H1 (cell line): ENCODE results near the gene PDK3. TPM values are rescaled to one million over a fixed set of nuclear protein-coding genes. Genes with fewer than 3 reads are reported as not detected.

ENCODE experiments used
- CTBP2 ChIP-seq: IDR thresholded peaks from 2 replicates; pipeline ENCODE4 v1.7.0; 2011; ENCODE audit warnings: borderline replicate concordance, mild to moderate bottlenecking, moderate library complexity, mixed read lengths, low read length; ENCODE audit not compliant: insufficient read depth, insufficient read length
- GTF2F1 ChIP-seq: IDR thresholded peaks from 2 replicates; pipeline ENCODE4 v1.6.1; 2012; ENCODE audit warnings: low read depth, low read length, improper control_type of control experiment, borderline replicate concordance
- polyA plus RNA-seq, 7 experiments: library from polyadenylated mRNA; depleted of rRNA in 3 of 7; stranded (reverse) in 5 of 7; unstranded in 2 of 7; fragments of >200 nt in 5 of 7; fragments of 200-250 nt in 2 of 7; gene quantifications; 1 replicate in 5 of 7; 2 replicates in 1 of 7; 4 replicates in 1 of 7; pipeline versions ENCODE4 v1.2.1 to v1.2.3, GENCODE V29; 2011 to 2013; ENCODE audit warnings: missing spikeins in 2 of 7, mixed read lengths in 2 of 7
- total RNA-seq: library from RNA; stranded (reverse); fragmentation: NEBNext Ultra II Directional; extraction: Animal tissue kit (Norgen Biotek cat#: 25700); gene quantifications from 2 replicates; pipeline ENCODE4 v1.2.1, GENCODE V29; 2021

The PDK3 gene
- total and polyA plus RNA-seq, 2 of the 8 experiments (the other 6 are each of a cell fraction or from before 2014, with no cell fraction given), result 22.5 to 25.5 TPM

GRCh38 chrX:24575496-24575895 is 110.4 kb downstream of the PDK3 start (continued):
- no peak for TF ChIP-seq CTBP2
- no peak for TF ChIP-seq GTF2F1
